ENCODE measurements around the gene FOXC1. TPM values are rescaled to one million over a fixed set of nuclear protein-coding genes. Genes with fewer than 3 reads are reported as not detected.

Gene FOXC1
- total and polyA plus RNA-seq, 2 donors (not counting 1 experiment from before 2014, with no cell fraction given): 0.04 to 0.52 TPM

- no peaks in the 10 kb centered on the region for H3K4me1 Mint-ChIP-seq
- no peak overlapping the region for H3K4me2 ChIP-seq (replicated peaks; ENCODE audit: low read depth, low read length, poor library complexity, severe bottlenecking)
- H3K9ac ChIP-seq (ENCODE audit: low read length): no peak overlapping the region
- WGBS (ENCODE audit: insufficient coverage): no CpG with 5 or more reads among the region's 1 CpG
- TF ChIP-seq CTCF (IDR thresholded peaks at IDR 0.05) (no peak), EZH2 (IDR thresholded peaks at IDR 0.05; ENCODE audit: borderline replicate concordance, insufficient read depth, low read depth, low read length, poor library complexity, severe bottlenecking) (no peak)
- intact Hi-C loops (cut with micrococcal nuclease): no loop called here
- no peak for DNase-seq
- POLR2A ChIA-PET: no interaction called here
- H3K79me2 ChIP-seq (ENCODE audit: control insufficient read depth, insufficient read depth, low read length): no peaks in the 10 kb centered on the region
- no peak for ATAC-seq (ENCODE audit: low read depth)
- H3K4me3 Mint-ChIP-seq: no peak overlapping the region
- no peak overlapping the region for H3K4me3 ChIP-seq (ENCODE audit: control extremely low read depth in 1 of 5, extremely low read depth in 1 of 5, insufficient read depth in 1 of 5, low read depth in 2 of 5, low read length in 4 of 5)
- CTCF ChIA-PET: no interaction called here
- peaks cover 2 to 13% (median 5%) of the 10 kb centered on the region in 3 donors for H3K9me3 ChIP-seq (ENCODE audit: control extremely low read depth in 1 of 3, control insufficient read depth in 2 of 3, insufficient read depth in 1 of 3, low read length in 2 of 3)
- H3K27ac ChIP-seq (ENCODE audit: low read length in 2 of 2): no peak overlapping the region
- no peaks in the 10 kb centered on the region for H3K4me1 ChIP-seq (ENCODE audit: control insufficient read depth in 2 of 2, insufficient read depth in 2 of 2, low read length in 2 of 2)
- H3K27me3 Mint-ChIP-seq: peaks cover 19% of the 10 kb centered on the region
- H3K27me3 ChIP-seq (replicated peaks in 1 of 4; ENCODE audit: control extremely low read depth in 1 of 4, control insufficient read depth in 3 of 4, insufficient read depth in 4 of 4, low read length in 3 of 4): no peaks in the 10 kb centered on the region
- no peak overlapping the region for H2AFZ ChIP-seq (ENCODE audit: insufficient read depth, low read depth, low read length, poor library complexity, severe bottlenecking)
- no peaks in the 10 kb centered on the region for H4K20me1 ChIP-seq (ENCODE audit: control insufficient read depth, insufficient read depth, low read length, poor library complexity, severe bottlenecking)
- no peak overlapping the region for H3K27ac Mint-ChIP-seq
- H3K9me3 Mint-ChIP-seq (ENCODE audit: insufficient read depth): peaks cover 9% of the 10 kb centered on the region
- H3K36me3 ChIP-seq (replicated peaks in 1 of 2; ENCODE audit: control extremely low read depth in 1 of 2, control insufficient read depth in 1 of 2, extremely low read depth in 1 of 2, insufficient read depth in 2 of 2, low read length in 1 of 2): no peaks in the 10 kb centered on the region
These were observed 38.9 kb upstream of the FOXC1 start for GRCh38 chr6:1570848-1571247.

- ChIA-PET CTCF (interaction anchor here (1.0 to 1.2 kb wide), 2 partner anchors 9 to 10 kb away, joined by 3 read pairs; no protein-coding TSS in a partner anchor), POLR2A (no interaction called here)
- Histone ChIP-seq H3K4me2 (replicated peaks; ENCODE audit: low read depth, low read length, poor library complexity, severe bottlenecking) (no peak overlapping the region), H3K79me2 (ENCODE audit: control insufficient read depth, insufficient read depth, low read length) (no peaks in the 10 kb centered on the region), H3K4me1 (ENCODE audit: control insufficient read depth in 2 of 2, insufficient read depth in 2 of 2, low read length in 2 of 2) (no peaks in the 10 kb centered on the region), H2AFZ (ENCODE audit: insufficient read depth, low read depth, low read length, poor library complexity, severe bottlenecking) (no peak overlapping the region), H3K27me3 (replicated peaks in 1 of 4; ENCODE audit: control extremely low read depth in 1 of 4, control insufficient read depth in 3 of 4, insufficient read depth in 4 of 4, low read length in 3 of 4) (no peaks in the 10 kb centered on the region), H3K36me3 (replicated peaks in 1 of 2; ENCODE audit: control extremely low read depth in 1 of 2, control insufficient read depth in 1 of 2, extremely low read depth in 1 of 2, insufficient read depth in 2 of 2, low read length in 1 of 2) (no peaks in the 10 kb centered on the region), H3K4me3 (ENCODE audit: control extremely low read depth in 1 of 5, extremely low read depth in 1 of 5, insufficient read depth in 1 of 5, low read depth in 2 of 5, low read length in 4 of 5) (no peak overlapping the region), H3K27ac (ENCODE audit: low read length in 2 of 2) (no peak overlapping the region), H4K20me1 (ENCODE audit: control insufficient read depth, insufficient read depth, low read length, poor library complexity, severe bottlenecking) (no peaks in the 10 kb centered on the region), H3K9me3 (ENCODE audit: control extremely low read depth in 1 of 3, control insufficient read depth in 2 of 3, insufficient read depth in 1 of 3, low read length in 2 of 3) (peaks cover 2 to 13% (median 5%) of the 10 kb centered on the region in 3 donors), H3K9ac (ENCODE audit: low read length) (no peak overlapping the region)
- no peak for TF ChIP-seq EZH2 (IDR thresholded peaks at IDR 0.05; ENCODE audit: borderline replicate concordance, insufficient read depth, low read depth, low read length, poor library complexity, severe bottlenecking)
- no peak for TF ChIP-seq CTCF (IDR thresholded peaks at IDR 0.05)
- Mint-ChIP-seq H3K27ac (no peak overlapping the region), H3K9me3 (ENCODE audit: insufficient read depth) (peaks cover 9% of the 10 kb centered on the region), H3K27me3 (peaks cover 24% of the 10 kb centered on the region), H3K4me1 (no peaks in the 10 kb centered on the region), H3K4me3 (no peak overlapping the region)
- 60% methylated on average over 1 of the region's 1 CpG for WGBS (ENCODE audit: insufficient coverage)
- DNase-seq (no peak), ATAC-seq (ENCODE audit: low read depth) (no peak)
- intact Hi-C loops (cut with micrococcal nuclease): no loop called here
These were observed 36.8 kb upstream of the FOXC1 start for GRCh38 chr6:1572892-1573291.

All from B cell (primary cell).